Astrocyte (in vitro differentiated cells and primary cell): ENCODE results near the gene C1orf21.

Experiments used
- EZH2 ChIP-seq: IDR thresholded peaks from 2 replicates; pipeline ENCODE4 v1.6.1; 2012; ENCODE audit warnings: mild to moderate bottlenecking, low read length, inconsistent platforms; ENCODE audit not compliant: insufficient read depth
- TF ChIP-seq, protein P1 (sequence below): IDR thresholded peaks from 2 replicates; pipeline ENCODE4 v1.5.1; 2011; ENCODE audit warnings: low read depth, mild to moderate bottlenecking, inconsistent platforms, low read length, moderate library complexity; ENCODE audit not compliant: insufficient read depth

DNA sequence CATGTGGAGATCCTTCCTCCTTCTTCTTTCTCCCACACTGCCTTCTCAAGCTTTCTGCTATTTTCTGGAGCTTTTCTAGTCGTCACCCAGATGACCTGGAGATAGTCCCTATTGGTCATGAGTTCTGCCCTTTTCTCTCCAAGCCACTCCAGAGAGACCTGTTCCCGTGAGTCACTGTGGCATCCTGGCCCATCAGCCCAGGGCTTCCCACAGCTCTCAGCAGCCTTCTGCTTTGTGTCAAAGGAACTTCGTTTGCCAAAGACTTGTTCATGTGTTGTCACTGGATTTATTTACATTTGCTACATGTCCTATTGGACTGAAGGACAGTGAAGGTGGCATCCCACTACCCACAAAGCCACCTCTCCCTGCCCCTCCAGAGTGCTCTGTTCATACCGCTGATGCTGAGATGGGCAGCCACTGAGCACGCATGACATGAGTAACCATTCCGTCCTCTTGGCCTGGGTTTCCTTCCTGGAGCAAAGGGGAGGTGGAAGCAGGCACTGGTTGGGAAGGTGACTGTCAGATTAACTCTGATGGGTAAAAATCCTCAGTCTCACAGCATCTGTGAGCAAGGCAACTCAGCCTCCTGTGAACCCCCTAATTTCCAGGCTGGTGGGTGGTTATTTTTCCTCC lies 248.6 kb downstream of the C1orf21 start:
- TF ChIP-seq, protein P1, sequence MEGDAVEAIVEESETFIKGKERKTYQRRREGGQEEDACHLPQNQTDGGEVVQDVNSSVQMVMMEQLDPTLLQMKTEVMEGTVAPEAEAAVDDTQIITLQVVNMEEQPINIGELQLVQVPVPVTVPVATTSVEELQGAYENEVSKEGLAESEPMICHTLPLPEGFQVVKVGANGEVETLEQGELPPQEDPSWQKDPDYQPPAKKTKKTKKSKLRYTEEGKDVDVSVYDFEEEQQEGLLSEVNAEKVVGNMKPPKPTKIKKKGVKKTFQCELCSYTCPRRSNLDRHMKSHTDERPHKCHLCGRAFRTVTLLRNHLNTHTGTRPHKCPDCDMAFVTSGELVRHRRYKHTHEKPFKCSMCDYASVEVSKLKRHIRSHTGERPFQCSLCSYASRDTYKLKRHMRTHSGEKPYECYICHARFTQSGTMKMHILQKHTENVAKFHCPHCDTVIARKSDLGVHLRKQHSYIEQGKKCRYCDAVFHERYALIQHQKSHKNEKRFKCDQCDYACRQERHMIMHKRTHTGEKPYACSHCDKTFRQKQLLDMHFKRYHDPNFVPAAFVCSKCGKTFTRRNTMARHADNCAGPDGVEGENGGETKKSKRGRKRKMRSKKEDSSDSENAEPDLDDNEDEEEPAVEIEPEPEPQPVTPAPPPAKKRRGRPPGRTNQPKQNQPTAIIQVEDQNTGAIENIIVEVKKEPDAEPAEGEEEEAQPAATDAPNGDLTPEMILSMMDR = no peak
- no peak for TF ChIP-seq EZH2
